IMR-90 (cell line): ENCODE measurements around the gene MAMLD1. TPM values are rescaled to one million over a fixed set of nuclear protein-coding genes. Genes with fewer than 3 reads are reported as not detected.
A peak's percentile ranks its signal among the peaks of the same experiment; 100 is the strongest.

Source experiments
- ATAC-seq: fragments of 200-7000 bp; cut with Tn5 transposase; 2 replicates; pipeline ENCODE4 v1.9.1; 2020; ENCODE audit warnings: low read depth, mild to moderate bottlenecking, moderate library complexity
- BruUV-seq: library from RNA; stranded (reverse); fragments of 400-500 nt; replicated peaks from 2 replicates; lab custom pipeline; 2021; lab: Mats Ljungman, UMichigan
- CTCF ChIA-PET: fragments of 300-600 bp; formaldehyde crosslinking; extraction: SDS; loops from one replicate; lab custom pipeline; 2021; ENCODE audit warnings: antibody characterized with exemption; lab: Yijun Ruan, JAX
- POLR2A ChIA-PET: fragments of 300-600 bp; sonication (Branson Sonifier 250); formaldehyde crosslinking; loops from one replicate; lab custom pipeline; 2022; ENCODE audit warnings: antibody characterized with exemption; ENCODE audit not compliant: unreplicated experiment; lab: Charles Lee
- DNase-seq: peaks from one replicate; pipeline ENCODE4 v3.0.0; 2013
- H2AFZ ChIP-seq: replicated peaks from 2 replicates; pipeline ENCODE3; 2013; ENCODE audit warnings: low read length, mild to moderate bottlenecking; ENCODE audit not compliant: poor library complexity
- H2AK5ac ChIP-seq: 2 replicates; pipeline ENCODE4 v1.6.1; 2013; ENCODE audit warnings: low read depth, low read length, inconsistent platforms
- H2AK9ac ChIP-seq: replicated peaks from 2 replicates; pipeline ENCODE3; 2013; ENCODE audit warnings: mild to moderate bottlenecking, low read depth, low read length, moderate library complexity; ENCODE audit not compliant: poor library complexity
- H2BK120ac ChIP-seq: 2 replicates; pipeline ENCODE4 v1.6.1; 2013; ENCODE audit warnings: low read depth, low read length, inconsistent platforms
- H2BK15ac ChIP-seq: 3 replicates; pipeline ENCODE4 v1.6.1; 2013; ENCODE audit warnings: low read depth, low read length, inconsistent platforms
- H2BK20ac ChIP-seq: 2 replicates; pipeline ENCODE4 v1.6.1; 2013; ENCODE audit warnings: low read depth, mild to moderate bottlenecking, inconsistent platforms, low read length, moderate library complexity
- H2BK5ac ChIP-seq: 2 replicates; pipeline ENCODE4 v1.6.1; 2013; ENCODE audit warnings: mild to moderate bottlenecking, low read depth, low read length, inconsistent platforms; ENCODE audit not compliant: poor library complexity, severe bottlenecking
- H3K14ac ChIP-seq: replicated peaks from 2 replicates; pipeline ENCODE4 v1.6.1; 2013; ENCODE audit warnings: low read depth, low read length, inconsistent platforms
- H3K18ac ChIP-seq: 2 replicates; pipeline ENCODE4 v1.6.1; 2013; ENCODE audit warnings: low read depth, low read length, control low read depth
- H3K23ac ChIP-seq: 2 replicates; pipeline ENCODE4 v1.6.1; 2013; ENCODE audit warnings: low read depth, low read length, inconsistent platforms
- H3K27ac ChIP-seq: 2 replicates; pipeline ENCODE4 v1.5.1; 2013; ENCODE audit warnings: mild to moderate bottlenecking, control low read depth, low read length; ENCODE audit not compliant: insufficient read depth
- H3K27me3 ChIP-seq: 2 replicates; pipeline ENCODE4 v1.6.1; 2013; ENCODE audit warnings: low read length; ENCODE audit not compliant: control insufficient read depth, insufficient read depth
- H3K36me3 ChIP-seq: 2 replicates; pipeline ENCODE4 v1.6.1; 2013; ENCODE audit warnings: low read length, mixed read lengths; ENCODE audit not compliant: control insufficient read depth, insufficient read depth
- H3K4ac ChIP-seq: 2 replicates; pipeline ENCODE4 v1.6.1; 2013; ENCODE audit warnings: low read depth, low read length, inconsistent platforms
- H3K4me1 ChIP-seq: 2 replicates; pipeline ENCODE4 v1.6.1; 2013; ENCODE audit warnings: low read length, mixed read lengths; ENCODE audit not compliant: control insufficient read depth, insufficient read depth
- H3K4me2 ChIP-seq: 2 replicates; pipeline ENCODE4 v1.6.1; 2013; ENCODE audit warnings: low read depth, mild to moderate bottlenecking, control low read depth, low read length, moderate library complexity
- H3K4me3 ChIP-seq: 2 replicates; pipeline ENCODE4 v1.5.1; 2013; ENCODE audit warnings: low read depth, mild to moderate bottlenecking, control low read depth, low read length, moderate library complexity; ENCODE audit not compliant: insufficient read depth
- H3K56ac ChIP-seq: 2 replicates; pipeline ENCODE4 v1.6.1; 2013; ENCODE audit warnings: low read length, inconsistent platforms; ENCODE audit not compliant: insufficient read depth; ENCODE audit errors: extremely low read depth
- H3K79me1 ChIP-seq, 2 experiments: 2 replicates each; pipeline ENCODE4 v1.6.1; 2013; ENCODE audit warnings: low read length in 2 of 2, inconsistent platforms in 1 of 2, low read depth in 1 of 2
- H3K9ac ChIP-seq: 2 replicates; pipeline ENCODE4 v1.6.1; 2013; ENCODE audit warnings: low read depth, low read length, control low read depth
- H3K9me1 ChIP-seq: 2 replicates; pipeline ENCODE4 v1.6.1; 2013; ENCODE audit warnings: low read length, inconsistent platforms; ENCODE audit not compliant: insufficient read depth
- H3K9me3 ChIP-seq: 2 replicates; pipeline ENCODE4 v1.6.1; 2013; ENCODE audit warnings: low read length; ENCODE audit not compliant: control insufficient read depth, insufficient read depth
- H4K20me1 ChIP-seq: 2 replicates; pipeline ENCODE4 v1.6.1; 2013; ENCODE audit warnings: low read length, inconsistent platforms; ENCODE audit not compliant: insufficient read depth
- H4K5ac ChIP-seq: 2 replicates; pipeline ENCODE4 v1.6.1; 2013; ENCODE audit warnings: mild to moderate bottlenecking, low read depth, low read length, control low read depth
- H4K8ac ChIP-seq, 2 experiments: 2 replicates each; pipeline ENCODE4 v1.6.1; 2013; ENCODE audit warnings: low read depth in 2 of 2, low read length in 2 of 2, control low read depth in 1 of 2, inconsistent platforms in 1 of 2
- H4K91ac ChIP-seq: 2 replicates; pipeline ENCODE4 v1.6.1; 2013; ENCODE audit warnings: low read depth, low read length, inconsistent platforms; ENCODE audit not compliant: insufficient read depth
- FOS ChIP-seq: fragments of 150-350 bp; IDR thresholded peaks from 2 replicates; pipeline ENCODE4 v1.6.1; 2016; ENCODE audit warnings: low read depth, low read length
- MAZ ChIP-seq: IDR thresholded peaks from 2 replicates; pipeline ENCODE4 v1.6.1; 2012; ENCODE audit warnings: low read depth, mild to moderate bottlenecking, low read length, improper control_type of control experiment, moderate library complexity, borderline replicate concordance
- NFE2L2 ChIP-seq: fragments of 150-350 bp; IDR thresholded peaks from 2 replicates; pipeline ENCODE4 v1.6.1; 2016; ENCODE audit warnings: low read depth, mild to moderate bottlenecking, low read length
- POLR2A ChIP-seq: IDR thresholded peaks from 2 replicates; pipeline ENCODE4 v1.6.1; 2012; ENCODE audit warnings: mild to moderate bottlenecking, low read depth, low read length
- RAD21 ChIP-seq: IDR thresholded peaks from 2 replicates; pipeline ENCODE4 v1.6.1; 2012; ENCODE audit warnings: low read length, improper control_type of control experiment
- SMC3 ChIP-seq: fragments of 150-350 bp; IDR thresholded peaks from 2 replicates; pipeline ENCODE4 v1.6.1; 2016; ENCODE audit warnings: low read depth, mild to moderate bottlenecking, antibody characterized with exemption, low read length, moderate library complexity
- WGBS, 2 experiments: methylation state at CpG; one replicate each; pipeline versions ENCODE4 v1.1.5 to v1.1.7; 2013; ENCODE audit warnings: missing lambda C conversion rate in 2 of 2; ENCODE audit not compliant: insufficient read length in 1 of 2; ENCODE audit errors: extremely low coverage in 2 of 2; 5-methylcytosine and 5-hydroxymethylcytosine counted together
- dilution Hi-C: fragments of 300-500 bp; cut with HindIII; formaldehyde crosslinking; loops from one replicate; pipeline ENCODE4 v1.14.3; 2018; ENCODE audit warnings: low sequenced_read_pairs; ENCODE audit not compliant: unreplicated experiment
- in situ Hi-C: fragments of 300-500 bp; cut with MboI; formaldehyde crosslinking; loops from 3 replicates; pipeline ENCODE4 v1.14.3; 2019; ENCODE audit warnings: low sequenced_read_pairs, inconsistent platforms, mixed read lengths
- intact Hi-C: fragments of 100-400 bp; cut with micrococcal nuclease; formaldehyde crosslinking; loops from 2 replicates; pipeline ENCODE4 v1.10.0; 2022
- polyA plus RNA-seq, 3 experiments: library from polyadenylated mRNA; depleted of rRNA; stranded (reverse); fragments of >200 nt; gene quantifications; 2 replicates each; pipeline ENCODE4 v1.2.3, GENCODE V29; 2012; ENCODE audit warnings: low replicate concordance in 1 of 3
- total RNA-seq: library from RNA; depleted of rRNA; stranded (reverse); fragments of >200 nt; gene quantifications from 2 replicates; pipeline ENCODE4 v1.2.3, GENCODE V29; 2012
- TF ChIP-seq, protein P1 (sequence below): fragments of 150-350 bp; IDR thresholded peaks from 2 replicates; pipeline ENCODE4 v1.6.1; 2016; ENCODE audit warnings: low read depth, mild to moderate bottlenecking, low read length, moderate library complexity, borderline replicate concordance
- TF ChIP-seq, protein P2 (sequence below): fragments of 150-350 bp; IDR thresholded peaks from 2 replicates; pipeline ENCODE4 v1.6.1; 2017; ENCODE audit warnings: mild to moderate bottlenecking, antibody characterized with exemption, low read length, low read depth
- TF ChIP-seq, protein P3 (sequence below): conservative IDR thresholded peaks from 2 replicates; pipeline ENCODE4 v1.5.1; 2012; ENCODE audit warnings: mild to moderate bottlenecking, low read depth, low read length, improper control_type of control experiment

The MAMLD1 gene
- total and polyA plus RNA-seq, 2 of the 4 experiments (the other 2 are of a cell fraction) = 1.4 to 11.0 TPM

DNA sequence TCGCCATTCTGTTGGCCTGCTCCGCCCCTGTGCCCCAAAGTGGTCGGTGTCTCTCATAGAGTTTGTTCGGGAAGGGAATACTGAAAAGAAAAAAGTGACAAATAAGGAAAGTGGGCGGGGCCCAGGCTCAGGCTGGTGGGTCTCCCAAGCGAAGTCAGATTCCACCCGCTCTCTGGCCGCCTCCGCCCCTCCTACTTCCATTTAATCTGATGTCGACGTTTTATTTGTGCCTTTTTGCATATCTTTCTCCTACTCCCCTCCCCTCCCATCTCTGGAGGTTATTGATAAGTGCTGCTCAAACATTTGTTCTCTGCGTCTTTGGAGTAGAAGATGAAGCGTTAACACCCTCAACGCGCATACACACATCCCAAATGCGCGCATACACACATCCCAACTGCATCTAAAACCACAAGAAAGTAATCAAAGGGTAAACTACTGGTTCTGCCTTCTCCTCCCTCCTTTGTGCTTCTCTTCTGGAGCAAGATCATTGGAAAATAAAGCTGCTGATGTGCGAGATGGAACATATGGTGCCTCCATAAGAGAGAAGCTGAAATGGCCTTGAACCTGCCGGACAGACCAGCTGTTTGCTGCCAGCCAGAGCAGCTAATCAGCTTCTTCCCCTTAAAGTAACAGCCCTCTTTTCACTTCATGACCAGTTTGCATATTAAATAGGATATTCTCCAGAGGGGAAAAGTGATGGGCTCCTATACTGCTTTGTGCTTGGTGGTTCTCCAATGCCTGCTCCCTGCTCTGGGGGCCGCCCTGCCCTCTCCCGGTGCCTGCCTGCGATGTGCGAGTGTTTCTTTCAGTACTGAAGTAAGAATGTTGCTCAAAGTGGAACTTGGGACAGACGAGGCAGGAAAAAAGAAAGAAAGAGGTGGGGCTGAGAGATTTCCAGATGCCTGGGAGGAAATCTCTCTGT, 3.1 kb downstream of the MAMLD1 start:
- peak overlapping the region; percentile 83 for H3K4me3 ChIP-seq
- dilution Hi-C loops = no loop called here
- H2BK120ac ChIP-seq = peak overlapping the region; percentile 76
- H3K36me3 ChIP-seq = no peaks in the 10 kb centered on the region
- H2BK15ac ChIP-seq = no peak overlapping the region
- peaks cover 0 to 28% of the 10 kb centered on the region in 2 experiments; a peak in 2 of 4 replicates for H3K79me1 ChIP-seq
- peak overlapping the region; percentile 54 for H3K9ac ChIP-seq
- no peak overlapping the region; the same call in none of the 2 replicates for H2AK5ac ChIP-seq
- peak overlapping the region in 1 of 2 experiments; percentile 69; a peak in 3 of 4 replicates for H4K8ac ChIP-seq
- DNase-seq (peak; percentile 64), ATAC-seq (peak; percentile 5)
- peak overlapping the region; percentile 83 for H3K14ac ChIP-seq
- H3K4me2 ChIP-seq = peak overlapping the region; percentile 97
- H3K27ac ChIP-seq = peak overlapping the region; percentile 92
- H2AFZ ChIP-seq = peak overlapping the region; percentile 87
- TF ChIP-seq NFE2L2 = no peak
- TF ChIP-seq FOS = no peak
- TF ChIP-seq POLR2A = peak; percentile 68; the same call in 1 of the 2 replicates
- peak; percentile 13; the same call in 1 of the 2 replicates for TF ChIP-seq RAD21
- no peak for TF ChIP-seq MAZ
- TF ChIP-seq, protein P1, sequence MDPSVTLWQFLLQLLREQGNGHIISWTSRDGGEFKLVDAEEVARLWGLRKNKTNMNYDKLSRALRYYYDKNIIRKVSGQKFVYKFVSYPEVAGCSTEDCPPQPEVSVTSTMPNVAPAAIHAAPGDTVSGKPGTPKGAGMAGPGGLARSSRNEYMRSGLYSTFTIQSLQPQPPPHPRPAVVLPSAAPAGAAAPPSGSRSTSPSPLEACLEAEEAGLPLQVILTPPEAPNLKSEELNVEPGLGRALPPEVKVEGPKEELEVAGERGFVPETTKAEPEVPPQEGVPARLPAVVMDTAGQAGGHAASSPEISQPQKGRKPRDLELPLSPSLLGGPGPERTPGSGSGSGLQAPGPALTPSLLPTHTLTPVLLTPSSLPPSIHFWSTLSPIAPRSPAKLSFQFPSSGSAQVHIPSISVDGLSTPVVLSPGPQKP = no peak
- TF ChIP-seq, protein P2, sequence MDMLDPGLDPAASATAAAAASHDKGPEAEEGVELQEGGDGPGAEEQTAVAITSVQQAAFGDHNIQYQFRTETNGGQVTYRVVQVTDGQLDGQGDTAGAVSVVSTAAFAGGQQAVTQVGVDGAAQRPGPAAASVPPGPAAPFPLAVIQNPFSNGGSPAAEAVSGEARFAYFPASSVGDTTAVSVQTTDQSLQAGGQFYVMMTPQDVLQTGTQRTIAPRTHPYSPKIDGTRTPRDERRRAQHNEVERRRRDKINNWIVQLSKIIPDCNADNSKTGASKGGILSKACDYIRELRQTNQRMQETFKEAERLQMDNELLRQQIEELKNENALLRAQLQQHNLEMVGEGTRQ = no peak
- TF ChIP-seq, protein P3, sequence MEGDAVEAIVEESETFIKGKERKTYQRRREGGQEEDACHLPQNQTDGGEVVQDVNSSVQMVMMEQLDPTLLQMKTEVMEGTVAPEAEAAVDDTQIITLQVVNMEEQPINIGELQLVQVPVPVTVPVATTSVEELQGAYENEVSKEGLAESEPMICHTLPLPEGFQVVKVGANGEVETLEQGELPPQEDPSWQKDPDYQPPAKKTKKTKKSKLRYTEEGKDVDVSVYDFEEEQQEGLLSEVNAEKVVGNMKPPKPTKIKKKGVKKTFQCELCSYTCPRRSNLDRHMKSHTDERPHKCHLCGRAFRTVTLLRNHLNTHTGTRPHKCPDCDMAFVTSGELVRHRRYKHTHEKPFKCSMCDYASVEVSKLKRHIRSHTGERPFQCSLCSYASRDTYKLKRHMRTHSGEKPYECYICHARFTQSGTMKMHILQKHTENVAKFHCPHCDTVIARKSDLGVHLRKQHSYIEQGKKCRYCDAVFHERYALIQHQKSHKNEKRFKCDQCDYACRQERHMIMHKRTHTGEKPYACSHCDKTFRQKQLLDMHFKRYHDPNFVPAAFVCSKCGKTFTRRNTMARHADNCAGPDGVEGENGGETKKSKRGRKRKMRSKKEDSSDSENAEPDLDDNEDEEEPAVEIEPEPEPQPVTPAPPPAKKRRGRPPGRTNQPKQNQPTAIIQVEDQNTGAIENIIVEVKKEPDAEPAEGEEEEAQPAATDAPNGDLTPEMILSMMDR = peak; percentile 19; the same call in 1 of the 2 replicates
- TF ChIP-seq SMC3 = 0 out of 2 replicates have a peak, but pooled peaks have one; percentile 12
- in situ Hi-C loops = loop anchor here (25.0 kb wide), 2 partner anchors 346 to 404 kb away; no protein-coding TSS in a partner anchor
- no peaks in the 10 kb centered on the region for H3K9me3 ChIP-seq
- peak overlapping the region; percentile 39 for H4K5ac ChIP-seq
- POLR2A ChIA-PET = no interaction called here
- H3K56ac ChIP-seq = peak overlapping the region; percentile 74; the same call in 1 of the 2 replicates
- H3K27me3 ChIP-seq = no peaks in the 10 kb centered on the region
- H3K4ac ChIP-seq = peak overlapping the region; percentile 80
- peak overlapping the region; percentile 62; the same call in 1 of the 2 replicates for H3K23ac ChIP-seq
- H3K18ac ChIP-seq = peak overlapping the region; percentile 84
- no peaks in the 10 kb centered on the region for H3K9me1 ChIP-seq
- H2BK20ac ChIP-seq = 0 out of 2 replicates have a peak overlapping the region, but pooled peaks have one; percentile 60
- H4K91ac ChIP-seq = peak overlapping the region; percentile 65; the same call in 1 of the 2 replicates
- intact Hi-C loops = loop anchor here (1.0 to 10.0 kb wide), 5 partner anchors 120 to 350 kb away; partner anchors contain the start of gene MTM1
- no peaks in the 10 kb centered on the region; the same call in 1 of the 2 replicates for H4K20me1 ChIP-seq
- CTCF ChIA-PET = interaction anchor here (0.6 to 1.4 kb wide), 4 partner anchors 221 to 416 kb away, joined by 3 to 5 read pairs (median 4); no protein-coding TSS in a partner anchor
- BruUV-seq = no TSS peak
- peak overlapping the region; percentile 78 for H2BK5ac ChIP-seq
- peak overlapping the region; percentile 89 for H2AK9ac ChIP-seq
- 33% methylated on average over 3 of the region's 24 CpGs; no CpG with 5 or more reads in 1 of the 2 experiments for WGBS, 2 experiments
- no peaks in the 10 kb centered on the region for H3K4me1 ChIP-seq
